Sigmoid colon (tissue), 4 donors: ENCODE measurements around the gene OLFML3.

Experiments
- CTCF ChIP-seq, 4 experiments: fragments of 450-650 bp in 3 of 4; fragments of 200-600 bp in 1 of 4; IDR thresholded peaks; one replicate each; pipeline ENCODE4 v1.5.1; 2016 to 2019; ENCODE audit warnings: antibody characterized with exemption in 4 of 4, mild to moderate bottlenecking in 3 of 4, moderate library complexity in 2 of 4
- EP300 ChIP-seq, 4 donors: sonication (generic); formaldehyde crosslinking; IDR thresholded peaks; one replicate each; pipeline ENCODE4 v1.6.1; 2017; ENCODE audit warnings: antibody characterized with exemption in 4 of 4
- POLR2A ChIP-seq, 2 donors: fragments of 450-650 bp; IDR thresholded peaks; one replicate each; pipeline ENCODE4 v1.6.1; 2016; ENCODE audit warnings: antibody characterized with exemption in 2 of 2, mild to moderate bottlenecking in 2 of 2, moderate library complexity in 2 of 2
- POLR2AphosphoS5 ChIP-seq, 4 donors: sonication (generic); formaldehyde crosslinking; IDR thresholded peaks; one replicate each; pipeline ENCODE4 v1.6.1; 2017; ENCODE audit warnings: antibody characterized with exemption in 4 of 4

- TF ChIP-seq POLR2A (IDR thresholded peaks at IDR 0.05) (no peak), CTCF (IDR thresholded peaks at IDR 0.05) (no peak), EP300 (IDR thresholded peaks at IDR 0.05) (no peak), POLR2AphosphoS5 (IDR thresholded peaks at IDR 0.05) (no peak)
Measured at GRCh38 chr1:114026797-114027196, 47.5 kb downstream of the OLFML3 start.
